ENCODE measurements around the gene MAIP1. TPM values are rescaled to one million over a fixed set of nuclear protein-coding genes. Genes with fewer than 3 reads are reported as not detected.

Gene MAIP1
- total RNA-seq, 1 donor from 2014 or later, result 20.6 TPM

Other genes starting within 250 kb of the MAIP1 start
- gene FTCDNL1, start 104.4 kb upstream of the MAIP1 start, total RNA-seq, result 2.3 TPM
- 8.7 TPM for gene C2orf69, start 44.3 kb upstream of the MAIP1 start, total RNA-seq
- gene TYW5, start 91 bp upstream of the MAIP1 start, total RNA-seq, result 3.1 TPM

Measured in cardiac septum (tissue), 1 donor.